SK-N-MC (cell line): ENCODE results near the gene PCGF3.
A peak's percentile ranks its signal among the peaks of the same experiment; 100 is the strongest.

Source experiments
- DNase-seq: peaks from one replicate; pipeline ENCODE4 v3.0.0-alpha.2; 2011; ENCODE audit warnings: low read depth, low spot score
- H3K27ac ChIP-seq: fragments of 200-600 bp; sonication (generic); 2 replicates; pipeline ENCODE4 v1.5.1; 2016; ENCODE audit warnings: mixed run types
- H3K36me3 ChIP-seq: fragments of 200-600 bp; sonication (generic); 2 replicates; pipeline ENCODE4 v1.6.1; 2017; ENCODE audit warnings: antibody characterized with exemption, low read length, mixed read lengths; ENCODE audit not compliant: insufficient read depth
- H3K4me3 ChIP-seq: fragments of 200-600 bp; sonication (generic); 2 replicates; pipeline ENCODE4 v1.5.1; 2016
- H3K9ac ChIP-seq: fragments of 200-600 bp; sonication (generic); 2 replicates; pipeline ENCODE4 v1.8.0; 2017; ENCODE audit warnings: mixed run types, mixed read lengths; ENCODE audit not compliant: insufficient read length
- H3K9me3 ChIP-seq: fragments of 200-600 bp; sonication (generic); 2 replicates; pipeline ENCODE4 v1.6.1; 2017; ENCODE audit warnings: low read depth, mild to moderate bottlenecking, antibody characterized with exemption, low read length, moderate library complexity, mixed read lengths
- EZH2 ChIP-seq: fragments of 200-600 bp; sonication (generic); IDR thresholded peaks from one replicate; pipeline ENCODE4 v1.6.1; 2017; ENCODE audit warnings: antibody characterized with exemption
- FOXP2 ChIP-seq: optimal IDR thresholded peaks from 2 replicates; pipeline ENCODE3; 2011; ENCODE audit warnings: mild to moderate bottlenecking, moderate library complexity; ENCODE audit not compliant: insufficient read depth; ENCODE audit errors: extremely low read length, control extremely low read depth
- POLR2AphosphoS5 ChIP-seq: IDR thresholded peaks from 2 replicates; pipeline ENCODE4 v1.6.1; 2012; ENCODE audit warnings: mild to moderate bottlenecking, low read depth, low read length, borderline replicate concordance

PCGF3 gene, protein sequence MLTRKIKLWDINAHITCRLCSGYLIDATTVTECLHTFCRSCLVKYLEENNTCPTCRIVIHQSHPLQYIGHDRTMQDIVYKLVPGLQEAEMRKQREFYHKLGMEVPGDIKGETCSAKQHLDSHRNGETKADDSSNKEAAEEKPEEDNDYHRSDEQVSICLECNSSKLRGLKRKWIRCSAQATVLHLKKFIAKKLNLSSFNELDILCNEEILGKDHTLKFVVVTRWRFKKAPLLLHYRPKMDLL

DNA sequence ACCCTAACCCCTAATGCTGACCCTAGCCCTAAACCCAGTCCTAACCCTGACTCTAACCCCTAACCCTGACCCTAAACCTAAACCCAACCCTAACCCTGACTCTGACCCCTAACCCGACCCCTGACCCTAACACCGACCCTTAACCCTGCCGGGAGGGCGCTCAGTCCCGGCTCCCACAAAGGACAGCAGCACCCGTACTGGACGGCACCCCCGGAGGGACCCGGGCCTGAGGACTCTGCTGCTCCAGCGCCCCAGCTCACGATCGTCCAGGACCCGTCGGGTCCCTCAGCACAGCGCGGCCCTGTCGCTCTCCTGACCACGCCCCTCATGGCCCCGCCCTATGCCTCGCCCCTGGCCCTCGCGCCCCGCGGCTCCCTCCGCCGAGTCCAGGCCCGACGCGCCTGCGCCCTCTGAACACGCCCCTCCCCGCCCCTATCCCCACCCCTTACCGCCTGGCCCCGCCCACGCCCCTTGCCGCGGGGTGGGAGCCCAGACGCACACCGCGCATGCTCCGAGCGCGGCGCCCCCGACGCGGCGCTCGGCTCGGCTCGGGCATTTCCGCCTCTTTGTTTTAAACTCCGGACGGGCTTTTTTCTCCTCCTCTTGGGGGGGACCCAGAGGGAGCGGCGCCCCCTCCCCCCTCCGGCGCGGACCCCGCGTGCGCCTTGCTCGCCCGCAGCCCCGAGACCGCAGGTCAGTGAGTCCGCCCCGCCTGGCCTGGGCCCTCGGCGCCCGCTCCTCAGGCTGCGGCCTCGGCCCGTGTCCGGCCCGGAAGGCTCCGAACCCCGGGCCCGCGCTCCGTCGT lies at the start of gene PCGF3:
Gene PCGF3 (plus strand): TSS at position 555 of the 805 bp plus-strand sequence. CDS start 27,849 bp downstream, outside the sequence.
- H3K9me3 ChIP-seq = no peaks in the 10 kb centered on the region
- peak within 1 kb of the TSS; percentile 98 for H3K4me3 ChIP-seq
- H3K27ac ChIP-seq = peak within 1 kb of the TSS; percentile 94
- peak within 1 kb of the TSS; percentile 100 for H3K9ac ChIP-seq
- no peak for DNase-seq
- peaks cover 23% of the 10 kb centered on the region; the same call in 1 of the 2 replicates for H3K36me3 ChIP-seq
- TF ChIP-seq EZH2 = no peak
- peak; percentile 70 for TF ChIP-seq POLR2AphosphoS5

DNA sequence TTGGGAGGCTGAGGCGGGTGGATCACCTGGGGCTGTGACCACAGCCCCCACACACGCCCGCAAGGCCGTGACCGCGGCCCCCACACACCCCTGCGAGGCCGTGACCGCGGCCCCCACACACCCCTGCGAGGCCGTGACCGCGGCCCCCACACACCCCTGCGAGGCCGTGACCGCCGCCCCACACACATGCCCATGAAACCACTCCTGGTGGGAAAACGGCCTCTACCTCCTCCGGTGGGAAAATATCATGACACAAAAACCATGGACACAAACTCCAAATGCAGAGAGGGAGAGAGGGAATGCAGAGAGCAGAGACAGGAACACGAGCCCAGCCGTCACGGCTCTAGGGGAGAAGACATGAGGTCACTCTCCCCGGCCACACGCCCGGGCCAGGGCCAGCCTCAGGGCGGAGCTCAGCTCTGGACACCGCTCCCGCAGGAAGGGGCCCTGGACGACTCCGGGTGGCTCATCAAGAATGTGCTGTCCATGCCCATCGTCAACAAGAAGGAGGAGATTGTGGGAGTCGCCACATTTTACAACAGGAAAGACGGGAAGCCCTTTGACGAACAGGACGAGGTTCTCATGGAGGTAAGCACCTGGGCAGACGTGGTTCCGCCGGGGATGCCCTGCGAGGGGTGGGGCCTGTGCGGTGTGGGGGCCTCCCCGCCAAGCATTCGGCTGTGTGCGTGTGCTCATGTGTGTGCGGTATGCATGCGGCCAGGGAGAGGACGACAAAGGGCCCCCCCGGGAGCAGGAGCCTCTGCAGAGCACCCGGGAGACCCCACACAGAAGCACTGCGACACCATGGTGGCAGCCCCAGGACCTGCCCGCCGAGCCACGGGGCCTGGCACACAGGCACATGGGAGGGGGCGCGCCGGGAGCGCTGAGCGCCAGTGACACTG lies 48.9 kb upstream of the PCGF3 start:
- no peak for DNase-seq
- Histone ChIP-seq H3K9ac (no peak overlapping the region), H3K36me3 (no peaks in the 10 kb centered on the region), H3K9me3 (no peaks in the 10 kb centered on the region), H3K4me3 (no peak overlapping the region), H3K27ac (no peak overlapping the region)
- TF ChIP-seq EZH2 (no peak), POLR2AphosphoS5 (no peak), FOXP2 (no peak)

DNA sequence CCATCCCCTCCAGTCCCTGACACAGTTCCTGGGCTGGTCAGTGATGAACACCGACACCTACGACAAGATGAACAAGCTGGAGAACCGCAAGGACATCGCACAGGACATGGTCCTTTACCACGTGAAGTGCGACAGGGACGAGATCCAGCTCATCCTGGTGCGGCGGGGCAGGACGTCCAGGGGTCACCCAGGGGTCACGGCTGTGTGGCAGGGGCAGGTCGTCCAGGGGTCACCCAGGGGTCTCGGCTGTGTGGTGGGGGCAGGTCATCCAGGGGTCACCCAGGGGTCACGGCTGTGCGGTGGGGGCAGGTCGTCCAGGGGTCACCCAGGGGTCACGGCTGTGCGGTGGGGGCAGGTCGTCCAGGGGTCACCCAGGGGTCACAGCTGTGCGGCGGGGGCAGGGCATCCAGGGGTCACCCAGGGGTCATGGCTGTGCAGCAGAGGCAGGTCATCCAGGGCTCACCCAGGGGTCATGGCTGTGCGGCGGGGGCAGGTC lies 48.2 kb upstream of the PCGF3 start:
- Histone ChIP-seq H3K9me3 (no peaks in the 10 kb centered on the region), H3K36me3 (no peaks in the 10 kb centered on the region), H3K4me3 (no peak overlapping the region), H3K9ac (no peak overlapping the region), H3K27ac (no peak overlapping the region)
- TF ChIP-seq POLR2AphosphoS5 (no peak), EZH2 (no peak), FOXP2 (no peak)
- no peak for DNase-seq

DNA sequence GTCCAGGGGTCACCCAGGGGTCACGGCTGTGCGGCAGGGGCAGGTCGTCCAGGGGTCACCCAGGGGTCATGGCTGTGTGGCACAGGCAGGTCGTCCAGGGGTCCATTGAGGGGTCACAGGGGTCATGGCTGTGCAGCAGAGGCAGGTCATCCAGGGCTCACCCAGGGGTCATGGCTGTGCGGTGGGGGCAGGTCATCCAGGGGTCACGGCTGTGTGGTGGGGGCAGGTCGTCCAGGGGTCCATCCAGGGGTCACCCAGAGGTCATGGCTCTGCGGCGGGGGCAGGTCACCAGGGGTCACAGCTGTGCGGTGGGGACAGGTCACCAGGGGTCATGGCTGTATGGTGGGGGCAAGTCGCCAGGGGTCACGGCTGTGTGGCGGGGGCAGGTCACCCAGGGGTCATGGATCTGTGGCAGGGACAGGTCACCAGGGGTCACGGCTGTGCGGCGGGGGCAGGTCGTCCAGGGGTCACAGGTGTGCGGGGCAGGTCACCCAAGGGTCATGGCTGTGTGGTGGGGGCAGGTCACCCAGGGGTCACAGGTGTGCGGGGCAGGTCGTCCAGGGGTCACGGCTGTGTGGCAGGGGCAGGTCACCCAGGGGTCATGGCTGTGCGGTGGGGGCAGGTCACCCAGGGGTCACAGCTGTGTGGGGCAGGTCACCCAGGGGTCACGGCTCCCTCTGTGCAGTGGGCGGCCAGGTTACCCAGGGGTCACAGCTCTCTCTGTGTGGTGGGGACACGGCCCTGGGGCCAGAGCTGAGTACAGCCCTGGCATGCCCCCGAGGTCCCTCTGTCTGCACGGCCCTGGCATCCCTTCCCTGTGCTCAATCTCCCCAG lies 47.6 kb upstream of the PCGF3 start:
- H3K27ac ChIP-seq = no peak overlapping the region
- TF ChIP-seq POLR2AphosphoS5 (no peak), FOXP2 (no peak), EZH2 (no peak)
- no peak overlapping the region for H3K4me3 ChIP-seq
- H3K9me3 ChIP-seq = no peaks in the 10 kb centered on the region
- DNase-seq = no peak
- no peaks in the 10 kb centered on the region for H3K36me3 ChIP-seq
- H3K9ac ChIP-seq = no peak overlapping the region

DNA sequence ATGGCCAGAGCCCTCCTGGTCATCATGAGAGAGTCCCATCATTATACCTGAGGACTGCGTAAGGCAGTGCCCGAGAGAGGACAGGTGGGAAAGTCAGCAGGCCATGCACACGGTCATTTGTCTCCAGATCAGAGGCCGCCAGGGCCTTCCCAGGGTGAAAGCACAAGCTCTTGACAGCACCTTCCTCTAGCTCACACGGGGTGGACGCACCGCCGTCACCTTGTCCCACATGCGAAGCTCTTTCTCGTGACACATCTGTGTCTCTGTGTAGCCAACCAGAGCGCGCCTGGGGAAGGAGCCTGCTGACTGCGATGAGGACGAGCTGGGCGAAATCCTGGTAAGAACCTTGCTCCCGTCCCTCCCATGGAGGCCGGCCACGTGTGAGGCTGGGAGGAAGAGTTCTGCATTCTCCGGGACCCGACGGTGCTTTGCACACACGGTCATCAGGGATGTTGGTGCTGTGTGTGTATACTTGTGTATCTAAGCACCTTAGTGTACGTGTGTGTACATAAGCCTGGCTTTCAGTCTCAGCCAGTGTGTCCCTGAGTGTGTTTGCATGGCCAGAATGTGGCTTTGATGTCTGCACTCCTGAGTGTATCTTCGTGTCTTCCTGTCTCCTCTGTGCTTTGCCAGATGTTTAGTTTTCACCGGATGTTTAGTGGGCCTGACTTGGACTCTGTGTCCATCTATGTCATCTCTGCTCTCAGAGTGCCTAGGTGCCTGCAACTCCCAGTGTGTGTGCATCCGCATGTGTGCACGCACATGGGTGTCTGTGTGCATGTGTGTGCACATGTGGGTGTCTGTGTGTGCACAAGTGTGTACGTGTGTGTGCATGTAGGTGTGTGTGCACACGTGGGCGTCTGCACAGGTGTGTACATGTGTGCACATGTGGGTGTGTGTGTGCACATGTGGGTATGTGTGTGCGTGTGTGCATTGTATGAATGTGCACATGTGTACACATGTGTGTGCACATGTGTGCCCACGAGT lies 46.7 kb upstream of the PCGF3 start:
- H3K27ac ChIP-seq = no peak overlapping the region
- no peak for TF ChIP-seq EZH2
- no peak for TF ChIP-seq FOXP2
- no peak for TF ChIP-seq POLR2AphosphoS5
- H3K36me3 ChIP-seq = no peaks in the 10 kb centered on the region
- no peak for DNase-seq
- no peaks in the 10 kb centered on the region for H3K9me3 ChIP-seq
- no peak overlapping the region for H3K9ac ChIP-seq
- H3K4me3 ChIP-seq = no peak overlapping the region

DNA sequence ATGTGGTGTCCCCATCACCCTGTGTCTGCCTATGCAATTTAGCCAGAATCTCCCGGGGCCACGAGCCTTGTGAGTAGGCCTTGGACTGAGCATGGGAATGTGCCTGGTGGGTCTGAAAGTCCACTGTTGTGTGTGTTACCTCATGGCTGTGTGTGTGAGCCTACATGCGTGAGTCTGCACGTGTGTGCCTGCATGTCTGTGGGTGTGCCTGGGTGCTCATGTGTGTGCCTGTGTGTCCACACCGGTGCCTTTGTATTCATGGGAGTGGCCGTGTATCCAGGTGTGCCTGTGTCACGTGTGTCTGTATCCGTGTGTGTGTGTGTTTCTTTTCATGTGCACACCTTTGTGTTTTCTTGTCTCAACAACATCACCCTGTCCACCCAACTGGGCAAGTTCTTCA lies 45.8 kb upstream of the PCGF3 start:
- no peak for TF ChIP-seq EZH2
- TF ChIP-seq POLR2AphosphoS5 = no peak
- no peak for TF ChIP-seq FOXP2
- H3K27ac ChIP-seq = no peak overlapping the region
- no peak for DNase-seq

DNA sequence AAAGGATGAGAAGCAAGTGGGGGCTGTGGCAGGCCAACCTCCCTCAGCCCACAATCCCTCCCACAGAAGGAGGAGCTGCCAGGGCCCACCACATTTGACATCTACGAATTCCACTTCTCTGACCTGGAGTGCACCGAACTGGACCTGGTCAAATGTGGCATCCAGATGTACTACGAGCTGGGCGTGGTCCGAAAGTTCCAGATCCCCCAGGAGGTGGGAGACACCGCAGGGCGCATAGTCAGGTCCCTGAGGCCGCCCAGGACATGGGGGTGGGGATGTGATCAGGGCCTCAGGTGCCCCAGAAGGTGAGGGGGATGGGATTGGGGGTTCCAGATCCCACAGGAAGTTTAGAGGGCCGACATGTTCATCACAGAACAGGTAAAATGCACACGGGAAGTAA lies 45.2 kb upstream of the PCGF3 start:
- DNase-seq = no peak
- Histone ChIP-seq H3K9me3 (no peaks in the 10 kb centered on the region), H3K9ac (no peak overlapping the region)

More for the DNA sequence above, 45.8 kb upstream of the PCGF3 start:
- H3K36me3 ChIP-seq = no peaks in the 10 kb centered on the region
- H3K9ac ChIP-seq = no peak overlapping the region
- no peak overlapping the region for H3K4me3 ChIP-seq
- no peaks in the 10 kb centered on the region for H3K9me3 ChIP-seq

More for the DNA sequence above, 45.2 kb upstream of the PCGF3 start:
- H3K4me3 ChIP-seq = no peak overlapping the region
- no peak overlapping the region for H3K27ac ChIP-seq
- H3K36me3 ChIP-seq = no peaks in the 10 kb centered on the region
- TF ChIP-seq FOXP2 (no peak), EZH2 (no peak), POLR2AphosphoS5 (no peak)
